ENCODE results near the gene ENPP3.
A peak's percentile ranks its signal among the peaks of the same experiment; 100 is the strongest.

ENPP3 gene

DNA sequence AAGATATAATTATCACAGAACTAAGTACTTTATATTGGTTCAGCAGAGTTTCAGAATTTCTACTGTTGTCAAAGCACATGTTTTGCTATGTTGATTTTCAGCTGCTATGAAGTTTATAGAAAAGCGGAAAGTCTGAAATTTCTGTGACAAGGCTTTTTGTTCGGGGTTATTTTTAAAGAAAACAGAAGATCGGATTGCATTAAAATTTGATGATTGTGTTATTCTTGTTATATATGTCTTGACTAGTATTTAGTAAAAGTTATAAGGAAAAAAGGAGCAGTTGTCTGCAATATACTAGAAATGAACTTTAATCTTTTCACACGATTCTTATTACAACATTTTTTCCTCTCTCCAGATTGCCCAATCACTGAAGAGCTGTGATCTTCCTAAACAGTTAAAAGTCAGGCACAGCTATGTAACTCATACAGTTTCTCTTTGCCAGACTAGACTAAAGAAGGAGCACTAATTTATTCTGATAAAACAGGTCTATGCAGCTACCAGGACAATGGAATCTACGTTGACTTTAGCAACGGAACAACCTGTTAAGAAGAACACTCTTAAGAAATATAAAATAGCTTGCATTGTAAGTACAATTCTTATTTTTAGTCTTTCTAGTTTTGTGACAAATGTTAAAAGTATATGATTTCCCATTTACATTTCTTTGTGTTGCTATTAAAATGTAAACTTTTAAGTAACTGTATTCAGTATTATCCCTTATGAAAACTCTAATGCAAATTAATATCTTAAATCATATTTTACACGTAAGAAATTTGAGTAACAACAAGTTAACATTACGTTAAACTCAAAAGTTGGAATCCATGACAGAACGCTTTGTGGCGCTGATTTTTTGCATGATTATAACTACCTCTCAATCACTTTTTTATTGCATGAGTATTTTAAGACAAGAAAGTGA is at the start of gene ENPP3:
ENPP3 (plus strand) TSS at position 423 of the 913 bp plus-strand sequence; CDS start at position 506, 83 bp downstream.
- no peak for DNase-seq

DNA sequence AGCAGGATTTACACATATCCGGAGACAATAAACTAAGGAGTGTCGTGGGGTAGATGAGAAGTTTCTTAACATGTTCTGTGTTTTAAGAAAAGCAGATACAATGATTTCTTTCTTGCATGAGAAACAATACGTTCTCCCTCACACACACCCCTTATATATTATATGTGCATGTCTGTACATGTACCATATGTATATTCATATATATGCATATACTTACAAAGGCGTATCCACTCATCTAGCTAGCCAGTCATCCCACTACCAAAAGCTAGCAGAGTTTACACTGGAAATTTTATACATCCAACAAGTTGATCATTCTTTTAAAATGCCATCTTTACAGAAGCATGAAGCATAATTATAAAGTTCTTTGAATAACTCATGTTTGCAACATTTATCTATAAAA is 49.2 kb upstream of the ENPP3 start:
- no peak for DNase-seq

DNA sequence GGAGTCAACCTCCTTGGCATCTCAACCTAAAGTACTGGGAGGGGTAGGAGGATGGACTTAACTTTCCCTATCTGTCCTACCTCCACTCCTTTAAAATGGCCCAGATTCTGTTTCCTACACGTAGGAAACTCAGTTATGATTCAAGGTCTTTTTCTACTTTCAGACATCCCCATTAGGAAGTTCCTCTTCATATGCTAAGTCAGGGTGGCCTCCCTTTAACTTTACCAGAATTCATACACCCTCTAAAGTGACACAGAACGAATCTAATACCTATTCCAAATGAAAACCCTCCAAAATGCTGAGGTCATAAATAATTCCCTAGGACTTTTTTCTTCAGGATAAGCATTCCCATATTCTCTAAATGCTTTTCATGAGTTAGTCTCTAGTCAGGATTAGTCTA is 48.5 kb upstream of the ENPP3 start:
- no peak for DNase-seq

DNA sequence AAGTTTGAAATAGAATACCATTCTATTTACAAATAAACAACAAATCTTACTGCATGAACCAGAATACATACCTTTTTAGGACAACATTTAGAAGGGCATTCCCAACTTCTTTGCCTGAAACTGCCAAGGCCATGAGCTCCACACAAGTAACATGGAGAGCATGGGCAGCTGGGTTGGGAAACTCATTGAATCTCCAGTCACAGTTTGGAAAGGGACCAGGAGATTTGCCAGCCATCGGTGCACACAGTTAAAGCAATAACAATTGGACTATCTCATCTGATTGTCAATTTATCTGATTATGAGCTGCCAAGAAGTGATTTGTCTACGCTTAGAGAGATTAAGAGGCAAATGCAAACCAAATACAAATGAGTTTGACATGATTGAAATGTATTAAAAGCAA is 44.2 kb upstream of the ENPP3 start:
- no peak for DNase-seq

DNA sequence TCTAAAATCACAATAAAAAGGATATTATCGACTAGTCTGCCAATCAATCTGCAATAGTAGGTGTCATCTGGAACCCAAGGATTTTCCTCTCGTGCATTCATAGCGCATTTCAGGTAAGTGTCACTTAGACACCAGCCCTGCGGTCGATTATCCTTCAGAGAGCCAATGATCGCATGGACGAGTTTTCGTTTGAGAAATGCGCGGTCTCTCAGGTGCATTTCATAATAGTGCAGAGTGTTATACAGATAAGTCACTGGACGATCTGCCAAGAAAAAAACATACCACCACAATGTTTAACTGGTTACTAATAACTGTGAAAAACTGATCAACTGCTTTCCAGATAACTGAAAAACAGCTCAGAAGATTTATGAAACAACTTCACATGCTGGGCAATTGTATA is 43.0 kb upstream of the ENPP3 start:
- no peak for DNase-seq

DNA sequence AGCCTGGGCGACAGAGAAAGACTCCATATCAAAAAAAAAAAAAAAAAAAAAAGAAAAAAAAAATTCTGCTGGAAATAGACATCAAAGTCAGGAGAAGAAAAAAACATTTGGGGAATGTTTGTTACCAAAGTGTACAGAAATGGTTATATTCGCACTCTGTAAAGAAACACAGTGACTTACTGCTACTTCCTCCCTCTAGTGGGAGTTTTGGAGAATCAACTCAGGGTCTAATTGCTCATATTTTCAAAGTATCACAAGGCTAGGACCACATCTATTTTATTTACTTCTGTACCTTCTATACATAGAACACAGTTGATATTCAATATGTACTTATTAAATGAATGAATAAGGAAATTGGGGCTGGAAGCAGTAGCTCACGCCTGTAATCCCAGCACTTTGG is 39.7 kb upstream of the ENPP3 start:
- DNase-seq = peak in 1 of 2 experiments; percentile 15

DNA sequence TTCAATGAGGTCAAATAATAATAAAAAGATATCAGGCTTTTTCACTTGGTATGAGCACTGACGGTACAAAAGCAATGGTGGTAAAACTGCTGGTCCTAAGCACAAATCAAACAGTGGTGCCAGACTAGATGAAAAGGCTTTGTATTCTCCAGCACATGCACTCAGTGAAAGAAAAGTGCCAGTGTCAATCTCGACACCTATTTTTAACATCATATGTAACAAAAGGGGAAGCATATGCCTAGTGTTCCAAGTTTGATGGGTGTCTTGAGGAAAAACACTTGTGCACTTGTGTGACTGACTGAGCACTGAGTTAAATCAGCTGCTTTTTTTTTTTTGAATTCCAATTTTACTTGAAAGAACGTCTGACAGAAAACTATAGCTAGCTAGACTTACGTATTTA is 36.4 kb upstream of the ENPP3 start:
- no peak for DNase-seq

DNA sequence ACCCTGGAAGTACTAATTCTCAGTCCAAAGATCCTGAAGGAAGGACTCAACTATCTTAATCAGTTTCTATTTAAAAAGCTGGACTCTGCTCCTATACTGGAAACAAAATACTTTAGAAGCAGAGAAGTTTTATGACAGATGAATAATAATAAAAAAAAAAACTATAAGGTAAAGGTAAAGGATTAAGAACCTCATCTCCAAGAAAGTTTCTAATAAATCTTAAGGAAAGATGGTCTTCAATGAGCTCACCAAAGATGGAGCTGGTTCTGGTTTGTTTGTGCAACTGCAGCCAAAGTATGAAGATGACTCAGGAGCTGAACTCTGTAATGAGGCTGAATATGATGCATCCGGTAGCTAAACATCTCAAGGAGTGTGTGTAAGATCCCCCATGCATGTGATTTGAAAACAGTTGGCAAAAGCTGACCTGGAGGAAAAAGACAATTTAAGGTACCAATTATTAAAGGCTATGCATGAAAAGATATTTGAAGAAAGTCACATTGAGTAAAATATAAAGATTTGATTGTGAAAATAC is 34.3 kb upstream of the ENPP3 start:
- no peak for DNase-seq

DNA sequence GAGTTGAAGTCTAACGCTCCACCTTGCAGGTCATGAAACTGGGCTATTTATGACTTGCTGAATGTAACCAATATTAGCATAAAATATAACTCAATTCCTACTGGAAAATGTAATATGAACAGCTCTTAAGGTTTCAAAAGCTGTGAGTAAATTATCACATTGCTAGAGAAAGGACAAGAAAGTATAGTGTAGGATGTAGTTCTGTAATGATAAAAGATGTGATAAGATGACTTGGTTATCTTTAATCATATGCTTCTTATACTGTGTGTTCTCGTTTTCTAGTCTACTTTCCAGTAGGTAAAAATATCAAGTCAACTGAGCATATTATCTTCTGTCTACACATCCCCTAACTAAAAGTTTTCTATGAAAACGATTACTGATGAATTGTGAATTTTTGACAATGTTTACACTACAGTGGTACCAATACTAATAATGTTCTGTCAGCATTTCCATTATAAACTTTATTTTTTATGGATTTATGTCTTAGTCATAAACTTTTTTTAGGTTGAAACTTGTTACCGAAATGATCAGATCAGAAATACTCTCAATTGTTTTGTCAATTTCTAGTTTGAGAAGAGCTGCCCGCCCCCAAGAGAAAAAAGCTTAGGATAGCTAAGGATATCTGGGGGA is 23.7 kb upstream of the ENPP3 start:
- no peak for DNase-seq

DNA sequence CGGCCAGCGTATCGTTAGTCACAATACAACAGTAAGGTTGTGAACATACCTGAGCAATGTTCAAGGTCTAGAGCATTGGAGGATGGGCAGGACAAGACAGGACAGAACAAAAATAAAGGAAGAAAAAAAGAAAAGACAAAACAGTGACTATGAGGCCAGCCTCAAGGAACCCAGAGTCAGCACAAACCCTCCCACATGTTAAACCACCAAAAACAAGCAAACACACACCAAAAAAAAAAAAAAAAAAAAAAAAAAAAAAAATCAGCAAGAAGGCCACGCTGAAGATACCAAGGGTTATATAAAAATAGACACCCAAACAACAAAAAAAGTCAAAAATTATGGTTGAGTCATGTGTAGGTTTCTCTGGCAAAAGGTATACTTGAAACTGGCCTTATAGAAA is 21.8 kb upstream of the ENPP3 start:
- no peak for DNase-seq

DNA sequence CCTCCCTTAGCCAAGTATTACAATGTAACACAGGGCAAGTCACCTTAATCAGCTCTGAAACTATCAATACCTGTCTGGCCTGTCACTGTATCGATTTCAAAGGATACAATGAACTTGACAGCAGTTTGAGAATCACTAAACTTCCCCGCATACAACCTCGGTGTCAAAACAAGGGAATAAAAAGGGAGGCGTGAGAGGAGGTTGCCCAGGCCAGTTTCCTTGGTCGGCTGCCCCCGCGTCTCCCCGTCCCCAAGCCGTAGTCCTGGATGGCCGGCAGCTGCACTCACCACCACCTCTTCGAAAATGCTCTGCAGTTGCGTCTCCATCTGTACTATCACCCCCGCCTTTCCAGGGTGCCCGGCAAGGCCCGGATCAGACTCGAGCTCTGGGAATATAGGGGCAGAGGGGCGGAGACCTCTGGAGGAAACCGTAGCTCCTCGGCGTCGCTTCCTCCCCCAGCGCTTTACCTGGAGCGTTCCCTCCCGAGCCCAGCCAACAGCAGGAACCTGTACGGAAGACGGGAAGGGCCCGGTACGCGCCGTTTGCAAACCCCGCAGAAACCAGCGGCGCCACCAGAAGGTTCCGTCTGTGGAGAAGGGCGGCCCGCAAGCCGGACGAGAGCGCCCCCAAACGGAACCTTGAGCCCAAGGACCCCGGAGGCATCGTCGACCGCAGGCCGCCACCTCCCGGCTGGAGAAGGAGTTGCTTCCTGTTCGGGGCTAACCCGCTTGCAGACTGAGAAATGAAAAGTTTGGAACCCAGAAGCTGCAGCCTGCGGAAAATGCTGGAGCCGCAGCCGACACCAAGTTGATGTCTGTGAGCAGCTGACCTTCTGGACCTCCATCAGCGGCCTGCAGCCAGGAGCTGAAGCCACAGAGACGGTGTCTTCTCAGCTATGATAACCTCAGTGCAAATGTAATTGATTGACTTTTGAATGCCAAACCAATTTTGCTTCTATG is 9.1 kb upstream of the ENPP3 start, which contains the start of gene MED23:
MED23 (minus strand) TSS at position 519 of the 959 bp plus-strand sequence; CDS start at position 326, 193 bp downstream.
- peak; percentile 96 to 97 for DNase-seq

DNA sequence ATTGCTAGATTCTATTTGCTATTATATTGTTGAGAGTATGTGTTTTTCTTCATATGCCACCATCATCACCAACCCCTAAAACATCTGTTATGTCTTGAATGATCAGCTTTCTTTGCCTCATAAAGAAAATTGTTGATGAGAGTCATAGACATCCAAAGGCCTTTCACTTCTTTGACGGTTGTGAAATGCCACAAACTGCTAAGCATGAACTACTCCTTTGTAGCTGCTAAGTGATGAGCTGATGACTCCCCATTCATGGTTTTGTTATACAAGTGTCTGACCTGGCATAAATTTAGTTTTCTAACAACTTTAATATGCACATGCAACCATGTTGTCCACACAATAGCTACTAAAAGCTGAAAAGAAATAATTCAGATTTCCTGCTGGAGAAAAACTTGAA is 8.4 kb upstream of the ENPP3 start:
- DNase-seq = no peak

DNA sequence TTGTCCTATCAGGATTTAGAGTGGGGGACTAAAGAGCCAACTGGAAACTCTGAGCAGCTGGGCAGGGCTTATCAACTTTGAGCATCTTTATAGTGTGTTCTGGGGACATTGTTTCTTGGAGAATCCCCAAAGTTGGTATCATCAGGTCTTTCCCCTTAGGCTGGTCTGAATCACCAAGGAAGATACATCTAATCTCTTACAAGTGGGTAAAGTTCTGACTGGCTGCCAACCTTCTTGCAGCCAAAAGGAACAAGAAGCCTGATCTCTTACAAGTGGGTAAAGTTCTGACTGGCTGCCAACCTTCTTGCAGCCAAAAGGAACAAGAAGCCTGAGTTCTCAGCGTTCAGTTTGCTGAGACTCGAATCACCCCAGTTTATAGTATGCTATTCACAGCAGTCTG is 7.5 kb upstream of the ENPP3 start:
- DNase-seq = peak in 1 of 2 experiments; percentile 44

DNA sequence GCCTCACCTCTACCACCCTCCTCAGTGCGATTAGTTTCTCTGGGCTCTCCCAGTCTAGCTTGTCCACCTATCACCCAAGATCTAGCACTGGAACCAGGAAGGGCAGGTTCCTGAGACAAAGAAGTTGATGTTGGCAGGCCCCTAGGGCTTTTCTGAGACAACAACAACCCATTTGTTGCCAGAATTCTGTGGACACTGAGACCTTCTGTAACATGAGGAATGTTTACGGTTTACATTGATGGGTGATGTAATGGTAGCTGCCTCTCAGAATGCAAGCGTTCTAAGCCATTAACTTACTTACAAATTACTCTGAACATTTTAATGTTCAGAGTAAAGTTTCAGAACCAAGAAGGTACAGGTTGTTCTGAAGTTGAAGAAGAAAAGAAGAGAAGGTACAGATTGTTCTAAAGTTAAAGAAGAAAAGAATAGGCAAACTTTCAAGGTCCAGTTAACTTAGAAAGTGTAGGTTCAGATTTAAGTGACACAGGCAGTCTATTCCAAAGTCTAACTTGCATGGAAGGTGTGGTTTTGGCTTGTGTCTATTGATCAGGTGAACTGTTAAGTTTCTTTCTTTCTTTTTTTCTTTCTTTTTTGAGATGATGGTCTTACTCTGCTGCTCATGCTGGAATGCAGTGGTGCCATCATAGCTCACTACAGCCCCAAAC is 5.3 kb upstream of the ENPP3 start:
- DNase-seq = no peak

DNA sequence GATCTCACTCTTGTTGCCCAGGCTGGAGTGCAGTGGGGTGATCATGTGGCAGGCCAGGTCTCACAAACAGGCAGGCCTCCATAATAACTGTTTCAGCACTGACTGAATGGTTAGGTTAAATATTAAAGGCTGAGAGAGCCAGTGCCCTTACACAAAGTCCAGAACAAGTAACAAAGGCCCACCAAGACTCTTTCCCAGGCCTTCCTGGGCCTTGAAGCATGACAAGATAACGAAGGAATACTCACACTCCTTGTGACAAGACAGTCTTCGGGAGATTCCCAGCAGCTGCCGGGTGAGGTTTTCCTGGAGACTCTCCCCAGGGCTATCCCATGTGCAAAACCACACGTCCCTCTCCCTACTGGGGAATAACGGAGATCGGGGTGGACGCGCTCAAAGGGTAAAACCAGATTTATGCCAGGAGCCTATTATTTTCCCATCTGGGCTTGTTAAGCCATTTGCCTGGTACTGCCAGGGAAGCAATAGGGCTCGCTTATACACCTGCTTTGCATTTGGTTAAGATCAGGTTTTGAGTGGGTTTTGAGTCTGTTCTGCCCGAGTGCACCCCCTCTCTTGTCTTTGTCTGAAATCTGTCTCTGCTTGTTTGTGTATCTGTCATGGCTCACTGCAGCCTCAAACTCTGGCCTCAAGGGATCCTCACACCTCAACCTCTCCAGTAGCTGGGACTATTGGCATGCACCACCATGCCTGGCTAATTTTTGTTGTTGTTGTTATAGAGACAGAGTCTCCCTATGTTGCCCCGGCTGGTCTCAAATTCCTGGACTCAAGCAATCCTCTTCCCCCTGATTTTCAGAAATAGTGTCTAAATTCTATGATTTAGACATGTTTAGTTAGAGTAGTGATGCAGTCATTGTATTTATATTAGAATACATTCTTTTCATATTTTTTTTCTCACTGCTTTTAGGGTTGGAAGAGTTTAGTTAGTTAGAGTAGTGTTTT is 1.4 kb upstream of the ENPP3 start:
- no peak for DNase-seq

DNA sequence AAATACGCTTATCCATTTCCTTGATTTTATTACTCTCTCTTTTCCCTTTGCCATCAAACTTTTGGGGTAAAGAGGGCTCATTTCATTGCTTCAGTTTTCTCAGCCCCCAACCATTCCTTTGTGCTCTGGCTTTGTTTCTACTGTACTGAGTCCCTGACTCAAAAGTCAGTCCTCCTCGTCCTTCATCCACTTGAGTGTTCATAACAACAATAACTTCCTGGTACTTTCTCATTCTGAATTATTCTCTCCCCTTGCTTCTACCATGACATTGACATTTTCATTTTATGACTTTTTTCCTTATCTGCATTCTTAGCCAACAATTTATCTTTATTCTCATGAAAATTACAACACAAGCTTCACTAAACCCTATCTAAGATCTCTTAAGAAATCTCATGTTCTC is 911 bp downstream of the ENPP3 start:
- DNase-seq = no peak

DNA sequence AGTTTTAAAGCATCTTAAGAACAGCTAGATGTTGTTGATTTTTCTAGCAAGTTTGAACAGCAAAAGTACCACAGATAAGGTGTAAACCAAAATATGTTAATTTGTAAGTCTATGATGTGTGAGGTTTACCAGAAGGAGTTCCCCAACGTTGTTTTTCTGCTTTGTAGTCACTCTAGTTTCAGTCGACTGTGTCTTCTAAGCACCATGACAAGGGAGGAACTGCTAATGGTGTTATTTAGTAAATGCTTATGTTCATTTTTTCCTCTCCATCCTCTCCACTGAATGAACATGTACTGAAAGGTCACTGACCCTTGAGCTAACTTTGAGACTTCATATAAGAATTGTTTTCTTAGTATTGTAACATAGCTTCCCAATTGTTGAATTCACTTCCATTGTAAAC is 3.0 kb downstream of the ENPP3 start:
- DNase-seq = no peak

DNA sequence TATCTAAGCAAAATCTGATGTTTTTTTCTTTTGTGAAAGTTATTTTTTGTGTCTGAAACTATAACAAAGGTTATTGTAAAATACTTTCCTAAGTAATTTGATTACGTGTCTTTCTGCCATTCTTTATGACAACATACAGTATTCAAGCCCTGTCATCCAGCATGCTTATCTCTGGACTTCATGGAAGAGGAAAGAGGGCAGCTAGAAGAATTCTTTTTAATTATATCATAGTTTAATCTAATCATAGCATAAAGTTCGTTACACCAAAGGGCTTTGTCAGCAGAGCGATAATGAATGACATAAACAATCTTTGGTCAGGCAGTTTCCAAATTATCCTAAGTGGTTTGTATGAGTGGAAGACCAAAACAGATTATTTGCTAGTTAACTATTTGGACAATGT is 3.5 kb downstream of the ENPP3 start:
- DNase-seq = no peak

DNA sequence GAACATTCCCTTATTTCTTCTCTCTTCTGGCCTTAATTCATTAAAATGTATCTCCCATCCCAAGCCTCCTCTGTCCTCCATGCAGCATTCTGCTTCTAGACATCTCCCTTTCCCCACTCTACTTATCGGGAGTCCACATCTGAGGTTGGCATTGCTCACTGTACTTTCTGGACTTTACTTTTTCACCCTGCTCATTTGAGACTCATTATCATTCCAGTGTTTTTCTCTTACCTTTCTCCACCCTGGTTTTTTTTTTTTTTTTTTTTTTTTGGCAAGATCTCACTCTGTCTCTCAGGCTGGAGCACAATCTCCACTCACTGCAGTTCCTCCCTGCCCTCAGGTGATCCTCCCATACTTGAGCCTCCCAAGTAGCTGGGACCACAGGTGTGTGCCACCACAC is 4.5 kb downstream of the ENPP3 start:
- DNase-seq = no peak

DNA sequence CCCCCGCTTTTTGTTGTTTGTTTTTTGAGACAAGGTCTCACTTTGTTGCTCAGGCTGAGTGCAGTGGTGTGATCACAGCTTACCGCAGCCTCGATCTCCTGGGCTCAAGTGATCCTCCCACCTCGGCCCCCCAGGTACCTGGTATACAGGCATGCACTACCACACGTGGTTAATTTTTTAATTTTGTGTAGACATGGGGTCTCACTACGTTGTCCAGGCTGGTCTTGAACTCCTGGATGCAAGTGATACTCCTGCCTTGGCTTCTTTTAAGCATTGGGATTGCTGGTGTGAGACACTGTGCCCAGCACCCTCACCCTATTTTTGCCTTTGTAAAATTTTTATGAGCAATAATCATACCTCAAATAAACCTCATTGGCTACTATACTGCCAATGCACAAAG is 5.5 kb downstream of the ENPP3 start:
- no peak for DNase-seq

DNA sequence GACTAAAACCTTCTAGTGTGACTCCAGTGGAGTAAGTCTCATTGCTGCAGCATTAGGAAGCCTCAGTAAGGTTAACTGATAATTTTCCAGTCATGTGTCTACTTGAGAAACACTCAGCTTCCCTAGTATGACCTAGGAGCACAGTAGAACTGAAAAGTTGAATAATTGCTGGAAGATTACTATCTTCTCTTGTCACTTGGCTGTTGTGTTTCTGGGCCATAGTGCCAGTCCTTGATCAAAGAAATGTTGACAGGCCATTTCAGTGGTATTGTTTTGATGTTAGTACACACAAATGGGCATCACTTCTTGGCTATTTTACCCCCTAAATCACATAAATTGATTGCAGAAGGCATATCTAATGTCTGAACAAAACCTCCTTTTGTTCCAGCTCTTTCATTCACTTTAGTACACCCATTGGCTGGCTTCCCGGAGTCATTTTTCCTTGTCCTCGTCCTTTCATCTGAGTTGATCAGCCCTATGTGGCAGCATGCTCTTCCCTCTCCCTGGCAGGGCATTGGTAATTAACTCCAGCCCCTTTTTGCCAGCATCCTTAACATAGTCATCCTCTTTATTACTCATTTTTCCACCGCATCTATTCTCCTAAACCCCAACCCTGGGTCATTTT is 6.0 kb downstream of the ENPP3 start:
- no peak for DNase-seq

Data from NCI-H524 (cell line).